GM19023 (cell line): ENCODE measurements around the gene VAV3.
"Not testable (repeated sequence)": the region's sequence is repeated elsewhere in the genome, so short reads cannot be mapped to it uniquely, and the experiment has no call there.

ENCODE experiments used
- ATAC-seq: cut with Tn5 transposase; IDR thresholded peaks from one replicate; pipeline ENCODE4 v1.9.1; 2021; ENCODE audit warnings: mild to moderate bottlenecking, moderate library complexity; ENCODE audit not compliant: unreplicated experiment

The VAV3 gene

DNA sequence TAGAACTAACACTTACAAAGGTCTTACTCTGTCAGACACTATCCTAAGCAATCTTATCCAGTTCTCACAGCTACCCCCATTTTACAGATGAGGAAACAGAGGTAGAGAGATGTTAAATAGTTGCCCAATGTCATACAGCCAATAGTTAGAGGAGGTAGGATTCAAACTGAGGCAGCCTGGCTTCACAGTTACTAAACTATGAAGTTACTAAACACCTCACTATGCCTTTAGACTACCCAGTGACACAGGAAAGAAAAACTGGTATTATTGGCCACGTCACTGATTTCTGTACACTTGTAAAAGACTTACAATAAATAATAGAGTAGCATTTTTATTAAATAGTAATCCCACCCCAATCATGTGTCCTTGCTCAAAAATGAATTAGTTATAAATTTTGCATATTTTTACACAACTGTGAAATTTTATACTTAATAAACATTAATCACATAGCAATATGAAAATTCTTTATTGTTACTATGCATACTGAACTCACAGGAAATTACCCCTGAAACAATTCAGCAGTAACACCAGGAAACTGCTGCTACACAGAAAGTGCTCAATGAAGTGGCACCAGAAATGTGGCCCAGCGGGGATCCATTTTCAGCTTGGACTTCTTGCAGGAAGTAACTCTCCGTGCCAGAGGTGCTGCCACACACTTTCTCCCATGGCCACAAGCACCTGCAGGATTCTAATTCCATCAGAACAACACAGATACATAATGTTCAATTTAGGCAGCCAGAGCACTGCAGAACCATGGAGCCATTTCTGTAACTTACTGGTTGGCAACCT lies 69.4 kb downstream of the VAV3 start:
- ATAC-seq = no peak

DNA sequence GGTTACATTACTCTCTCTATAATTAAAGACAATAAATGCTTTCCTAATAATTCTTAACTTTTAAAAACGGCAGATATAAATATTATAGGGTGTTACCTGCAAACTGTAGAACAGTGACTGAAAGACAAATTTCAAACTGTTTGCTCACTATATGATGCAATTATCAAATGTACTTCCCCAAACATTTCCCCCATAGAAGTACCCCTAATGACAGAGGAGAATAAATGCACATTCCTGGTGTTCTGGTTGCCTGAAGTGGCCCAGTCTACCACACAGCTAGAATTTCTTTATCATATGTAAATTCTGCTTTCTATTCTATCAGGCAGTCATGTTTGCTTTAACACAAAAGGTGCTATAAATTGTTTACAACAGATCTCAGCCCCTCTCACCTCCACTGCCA lies 70.4 kb downstream of the VAV3 start:
- ATAC-seq = no peak

DNA sequence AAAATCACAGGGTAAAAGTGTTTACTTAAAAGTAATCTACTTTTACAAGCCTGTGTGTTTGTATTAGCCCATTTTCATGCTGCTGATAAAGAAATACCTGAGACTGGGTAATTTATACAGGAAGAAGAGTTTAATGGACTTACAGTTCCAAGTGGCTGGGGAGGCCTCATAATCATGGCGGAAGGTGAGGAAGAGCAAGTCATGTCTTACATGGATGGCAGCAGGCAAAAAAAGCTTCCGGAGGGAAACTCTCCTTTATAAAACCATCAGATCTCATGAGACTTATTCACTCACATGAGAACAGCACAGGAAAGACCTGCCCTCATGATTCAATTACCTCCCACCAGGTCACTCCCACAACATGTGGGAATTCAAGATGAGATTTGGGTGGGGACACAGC lies 71.6 kb downstream of the VAV3 start:
- not testable (repeated sequence) for ATAC-seq

DNA sequence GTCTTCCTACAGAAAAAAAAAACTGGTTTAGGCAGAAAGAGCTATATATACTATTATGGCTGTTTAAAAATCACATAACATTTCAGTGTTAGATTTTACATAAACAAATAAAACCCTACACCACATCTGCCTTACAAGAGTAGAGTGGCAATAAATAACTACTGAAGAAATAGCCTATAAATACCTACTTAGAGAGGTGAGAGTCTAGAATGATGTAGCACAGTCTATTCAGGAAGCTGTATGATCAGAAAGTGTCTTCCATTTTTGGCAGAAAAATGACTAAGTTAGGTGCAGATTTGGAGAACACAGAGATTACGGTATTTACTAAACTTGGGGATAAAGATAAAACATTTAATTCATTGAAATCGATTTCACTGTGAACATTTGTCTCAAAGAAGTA lies 75.5 kb downstream of the VAV3 start:
- no peak for ATAC-seq

DNA sequence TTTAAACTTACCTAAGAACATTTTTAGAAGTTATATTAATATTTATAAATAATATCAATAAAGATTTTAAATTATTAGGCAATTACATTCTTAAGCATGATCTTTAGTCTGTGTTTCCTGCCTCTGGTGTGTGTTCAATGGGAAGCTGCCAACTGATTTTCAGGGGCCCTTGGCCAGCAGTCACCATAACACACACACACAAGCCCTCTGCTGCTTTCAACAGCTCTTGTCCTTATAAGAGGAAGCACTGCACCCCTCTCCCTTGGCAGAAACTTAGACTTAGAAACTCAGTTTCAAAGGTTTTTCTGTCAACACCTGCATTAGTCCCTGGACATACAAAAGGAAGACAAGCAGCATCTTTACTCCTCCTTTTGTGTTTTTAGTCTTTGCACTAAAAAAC lies 81.4 kb downstream of the VAV3 start:
- ATAC-seq = no peak

DNA sequence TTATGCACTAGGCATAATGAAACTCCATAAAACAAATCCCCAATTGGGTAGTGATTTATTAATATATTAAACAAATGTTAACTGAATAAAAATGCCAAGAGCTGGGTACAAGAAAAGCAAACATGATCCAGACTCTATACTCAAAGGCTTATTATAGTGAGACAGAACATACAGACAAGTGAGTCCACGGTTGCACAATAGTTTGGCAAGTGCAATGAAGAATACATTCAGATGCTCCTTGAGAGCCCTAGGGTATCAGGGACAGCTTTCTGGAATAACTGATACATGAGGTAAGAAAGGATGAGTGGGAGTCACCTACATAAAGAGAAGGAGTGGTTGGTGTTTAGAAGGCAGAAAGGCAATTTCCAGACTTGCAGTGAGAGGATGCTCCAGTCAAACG lies 85.1 kb downstream of the VAV3 start:
- no peak for ATAC-seq

DNA sequence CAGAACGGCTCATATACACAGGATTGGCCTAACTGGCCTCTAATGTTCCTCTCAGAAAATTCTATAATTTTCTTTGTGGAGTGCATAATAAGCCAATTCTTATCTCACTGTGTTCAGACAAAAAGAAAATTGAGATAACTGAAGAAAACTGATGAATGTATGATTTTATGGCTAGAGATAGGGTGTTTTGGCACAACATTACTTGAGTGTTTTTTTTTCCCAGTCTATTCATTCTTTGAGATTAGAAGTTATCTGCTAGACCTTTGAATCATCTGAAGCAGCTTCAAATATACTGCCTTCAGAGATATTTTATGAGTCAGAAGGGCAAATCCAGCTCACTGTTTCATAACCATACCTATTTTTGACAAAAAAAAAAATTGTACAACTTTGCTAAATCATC lies 85.6 kb downstream of the VAV3 start:
- ATAC-seq = no peak

DNA sequence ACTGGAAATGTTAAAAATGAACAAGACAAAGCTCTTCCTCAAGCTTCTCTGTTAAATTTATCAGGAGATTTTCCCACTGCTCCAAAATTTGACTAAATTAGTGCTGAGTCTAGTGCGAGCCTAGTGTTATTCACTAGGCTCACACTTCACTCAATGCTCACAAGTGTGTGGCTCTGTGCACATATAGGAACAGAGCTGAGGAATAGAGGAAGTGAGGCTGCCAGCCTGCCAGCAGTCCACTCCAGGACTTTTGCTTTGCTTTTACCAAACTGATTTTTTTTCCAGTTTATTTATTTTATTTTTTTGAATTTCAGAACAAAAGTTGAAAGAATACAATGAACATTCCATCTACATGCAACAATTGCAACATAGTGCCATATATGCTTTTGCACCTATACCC lies 87.2 kb downstream of the VAV3 start:
- no peak for ATAC-seq

DNA sequence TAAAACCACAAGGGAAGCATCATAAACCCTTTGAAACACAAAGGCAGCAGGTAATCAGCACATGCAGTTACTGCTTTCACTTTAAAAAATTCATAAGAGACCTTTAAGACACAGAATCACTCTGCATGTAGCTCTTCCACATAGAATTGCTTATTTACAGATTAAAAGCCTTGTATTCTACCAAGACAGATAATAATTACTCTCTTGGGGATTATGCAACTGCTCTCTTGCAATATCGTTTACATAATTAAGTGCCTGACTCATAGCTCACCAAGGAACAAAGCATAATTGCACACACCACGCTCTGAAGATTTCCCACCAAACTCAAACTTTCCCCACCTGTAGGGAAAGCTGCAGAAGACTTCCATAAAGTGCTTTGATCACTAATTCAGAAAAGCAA lies 87.9 kb downstream of the VAV3 start:
- ATAC-seq = no peak

DNA sequence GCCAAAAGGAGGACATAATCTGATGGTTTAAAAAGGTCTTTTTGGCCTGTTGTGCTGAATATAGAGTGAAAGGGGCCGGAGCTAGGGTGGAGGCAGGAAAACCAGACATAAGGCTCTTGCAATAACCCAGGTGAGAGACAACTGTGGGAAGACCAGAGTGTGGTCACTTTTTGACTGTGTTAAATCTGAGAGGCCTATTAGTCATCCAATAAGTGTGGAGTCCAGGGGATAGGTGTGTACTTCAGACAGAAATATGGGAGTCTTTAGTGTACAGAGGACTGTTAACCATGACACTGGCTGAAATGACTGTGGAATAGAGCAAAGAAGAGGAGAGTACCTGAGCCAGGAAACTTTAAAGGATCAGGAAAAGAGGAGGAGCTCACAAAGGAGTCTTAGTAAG lies 89.3 kb downstream of the VAV3 start:
- no peak for ATAC-seq

DNA sequence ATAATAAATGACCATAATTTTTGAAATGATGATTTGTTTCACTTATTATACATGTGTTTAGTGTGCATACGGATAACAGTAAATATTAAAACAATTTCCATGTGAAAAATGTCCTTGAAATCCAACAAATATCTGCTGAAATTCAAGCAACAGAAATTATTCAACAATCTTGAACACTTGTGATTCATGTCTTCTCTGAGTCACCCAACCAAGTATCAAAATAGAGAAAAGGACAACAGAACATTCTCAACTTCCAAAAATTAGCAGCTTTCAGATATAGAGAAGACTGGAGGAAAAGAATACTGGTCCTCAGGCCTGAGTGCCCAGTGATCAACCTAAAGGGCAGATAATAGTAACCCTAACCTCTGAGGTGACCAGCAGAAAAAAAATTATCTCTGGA lies 90.8 kb downstream of the VAV3 start:
- no peak for ATAC-seq

DNA sequence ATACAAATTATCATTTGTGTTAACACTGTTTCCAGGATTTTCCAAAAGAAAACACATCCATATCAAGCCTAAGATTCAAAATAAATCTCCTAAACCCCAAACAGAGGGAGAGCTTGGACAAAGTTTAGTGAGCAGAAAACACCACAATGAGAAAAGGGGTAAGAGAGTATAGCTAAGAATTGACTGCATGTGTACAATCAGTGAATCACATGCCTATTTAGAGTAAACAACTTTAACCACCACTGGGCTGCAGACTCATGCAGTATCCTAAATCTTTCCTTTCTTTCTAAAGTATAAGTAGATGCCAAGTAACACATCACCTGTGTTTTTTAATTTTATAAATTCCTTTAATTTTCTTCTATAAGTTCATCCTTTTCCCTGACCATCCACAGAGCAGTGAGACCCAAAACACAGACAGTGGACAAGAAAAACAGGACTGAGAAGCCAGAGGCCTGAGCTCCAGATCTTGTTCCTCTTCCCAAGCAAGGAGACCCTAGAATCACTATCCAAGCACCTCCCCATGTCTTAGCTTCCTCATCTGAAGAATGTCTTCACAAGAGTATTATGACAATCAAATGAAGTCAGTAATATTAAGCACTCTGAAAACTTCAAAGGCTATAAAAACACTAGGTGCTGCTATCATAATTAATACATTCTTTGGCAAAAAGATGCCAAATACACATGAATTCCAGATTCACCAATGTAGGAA lies 93.1 kb downstream of the VAV3 start:
- ATAC-seq = no peak

DNA sequence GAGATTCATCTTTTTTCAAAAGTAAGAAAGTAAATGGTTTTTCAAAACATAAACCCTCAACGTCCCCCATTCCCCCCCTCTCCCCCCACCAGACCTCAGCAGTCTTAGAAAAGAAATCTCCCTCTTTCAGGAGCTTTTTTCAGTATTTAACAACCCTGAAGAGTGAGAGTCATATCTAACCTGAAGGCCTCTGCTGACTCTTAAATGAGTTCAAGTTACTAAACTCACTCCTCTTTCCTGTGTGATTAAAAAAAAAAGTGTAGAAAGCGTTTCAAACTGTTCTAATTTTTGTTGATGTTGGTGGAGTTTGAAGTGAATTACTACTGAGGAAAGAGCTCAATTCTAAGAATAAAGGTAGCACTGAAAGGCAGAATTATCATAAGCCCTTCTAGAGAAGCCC lies 93.7 kb downstream of the VAV3 start:
- ATAC-seq = no peak

DNA sequence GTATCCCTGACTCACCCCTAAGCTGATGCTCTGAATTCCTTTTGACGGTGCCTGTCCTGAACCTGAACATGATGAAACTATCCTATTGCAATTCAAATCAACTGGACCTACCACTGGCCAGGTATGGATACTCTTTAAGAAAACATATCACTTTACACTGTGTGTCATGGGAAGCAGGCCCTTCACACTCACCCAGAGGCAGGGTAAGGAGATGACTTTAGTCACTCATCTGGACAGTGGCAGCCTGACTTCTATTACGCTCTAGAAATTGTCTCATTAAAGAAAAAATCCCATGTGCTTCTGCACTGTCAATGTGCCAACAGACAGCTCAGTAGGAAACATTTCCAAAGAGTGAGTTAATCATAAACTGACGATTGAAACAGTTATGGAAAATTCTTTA lies 94.3 kb downstream of the VAV3 start:
- no peak for ATAC-seq

DNA sequence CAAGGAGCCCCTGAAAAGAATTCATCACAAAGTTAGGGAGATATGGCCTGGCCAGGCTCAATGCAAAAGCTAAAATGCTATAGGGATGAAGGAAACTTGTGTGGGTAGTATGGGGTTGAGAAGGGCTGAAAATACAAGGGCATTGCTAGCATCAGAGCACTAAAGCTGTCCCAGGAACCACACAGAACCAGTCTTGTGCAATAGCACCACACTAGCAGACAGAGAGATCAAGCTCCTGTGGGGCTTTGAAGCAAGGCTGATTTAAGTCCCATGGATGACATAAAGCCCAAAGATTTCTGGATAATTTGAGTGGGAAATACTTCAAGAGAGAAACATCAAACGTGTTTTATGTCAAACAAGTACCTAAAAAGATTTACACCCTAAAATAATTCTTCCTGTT lies 97.1 kb downstream of the VAV3 start:
- ATAC-seq = no peak

DNA sequence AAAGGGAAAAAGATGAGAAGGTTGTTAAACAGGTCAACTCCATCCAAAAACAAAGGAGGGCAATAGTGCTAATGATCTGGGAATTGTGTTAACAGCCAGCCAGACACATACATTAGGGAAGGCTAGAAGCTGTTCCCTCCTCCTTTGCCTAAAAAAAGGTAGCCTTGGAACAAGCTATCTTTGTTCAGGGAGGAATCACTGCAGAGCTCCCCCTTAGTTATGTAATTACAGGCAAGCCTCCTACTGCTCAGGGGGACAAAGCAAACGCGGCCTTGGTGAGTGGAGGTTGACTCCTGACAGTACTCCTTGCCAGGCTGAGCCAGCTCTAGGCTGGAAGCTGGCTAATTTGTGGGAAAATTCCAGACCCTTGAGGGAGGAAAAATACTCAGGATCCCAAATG lies 97.6 kb downstream of the VAV3 start:
- ATAC-seq = no peak

DNA sequence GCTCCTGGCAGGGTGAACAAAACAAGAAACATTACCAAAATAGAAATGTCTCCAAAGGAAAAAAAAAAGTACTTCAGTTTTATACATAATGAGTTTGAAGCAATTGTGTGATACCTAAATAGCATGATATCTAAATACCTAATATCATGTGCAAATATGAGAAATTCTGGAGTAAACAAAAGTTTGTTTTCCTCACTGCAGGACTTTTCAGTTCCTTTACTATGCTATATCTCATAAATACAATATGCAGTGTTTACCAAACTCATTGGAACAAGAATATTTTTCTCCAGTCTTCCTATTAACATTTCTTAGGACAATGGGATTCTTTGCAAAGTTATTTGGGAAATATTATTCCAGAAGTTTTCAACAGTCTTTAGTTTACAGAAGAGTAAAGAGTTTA lies 98.1 kb downstream of the VAV3 start:
- no peak for ATAC-seq

DNA sequence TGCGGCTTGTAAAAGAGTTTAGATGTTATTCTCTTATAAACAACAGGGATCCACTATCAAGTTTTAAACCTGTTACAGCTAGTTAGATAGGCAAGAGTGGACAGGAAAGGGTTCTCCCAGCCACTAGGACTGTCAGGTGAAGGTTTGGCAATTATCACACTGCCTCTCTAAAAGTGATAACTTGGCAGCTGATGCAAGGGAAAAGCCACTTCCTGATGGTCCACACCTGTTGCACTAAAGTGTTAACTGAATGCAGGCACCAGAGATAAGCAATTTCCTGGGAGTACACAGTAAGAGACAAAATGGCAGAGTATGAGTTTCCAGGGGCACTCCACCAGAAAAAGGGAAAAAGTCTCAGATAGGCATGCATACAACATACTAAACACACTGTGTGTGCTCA lies 99.4 kb downstream of the VAV3 start:
- no peak for ATAC-seq

DNA sequence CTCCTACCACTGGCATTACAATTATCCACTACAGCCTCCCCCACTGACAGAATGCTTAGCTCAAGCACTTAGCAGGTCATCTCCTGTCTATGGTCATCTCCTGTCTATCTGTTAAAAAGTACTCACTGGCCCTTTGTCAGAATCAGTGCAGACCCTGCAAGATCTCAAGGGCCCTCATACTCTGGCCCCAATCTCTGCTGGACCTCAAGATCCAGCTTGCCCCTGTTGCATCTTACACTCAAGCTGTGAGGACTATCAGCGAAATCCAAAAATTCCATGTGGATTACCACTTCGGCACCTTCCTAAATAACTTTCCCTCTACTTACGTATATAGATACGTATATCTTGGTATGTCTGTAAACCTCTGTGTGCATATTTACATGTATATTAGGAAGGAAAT lies 101.6 kb downstream of the VAV3 start:
- no peak for ATAC-seq

DNA sequence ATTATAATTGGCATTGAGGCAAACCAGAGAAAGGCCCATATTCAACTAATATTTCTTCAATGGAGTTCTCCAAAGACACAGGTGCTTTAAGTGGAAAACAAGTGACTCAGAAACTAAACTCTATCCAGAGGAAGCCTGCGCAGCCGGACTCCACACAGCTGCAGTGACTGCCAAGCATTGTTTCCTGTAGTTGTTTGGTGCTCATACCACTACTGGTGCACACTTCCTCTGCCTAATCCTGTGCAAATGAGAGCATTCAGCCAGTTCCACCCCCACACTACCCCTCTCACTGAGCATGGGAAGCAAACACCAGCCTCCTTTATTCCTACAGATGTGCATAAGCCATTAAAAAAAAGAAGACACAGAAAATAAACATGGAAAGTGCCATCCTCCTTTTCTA lies 102.9 kb downstream of the VAV3 start:
- no peak for ATAC-seq

DNA sequence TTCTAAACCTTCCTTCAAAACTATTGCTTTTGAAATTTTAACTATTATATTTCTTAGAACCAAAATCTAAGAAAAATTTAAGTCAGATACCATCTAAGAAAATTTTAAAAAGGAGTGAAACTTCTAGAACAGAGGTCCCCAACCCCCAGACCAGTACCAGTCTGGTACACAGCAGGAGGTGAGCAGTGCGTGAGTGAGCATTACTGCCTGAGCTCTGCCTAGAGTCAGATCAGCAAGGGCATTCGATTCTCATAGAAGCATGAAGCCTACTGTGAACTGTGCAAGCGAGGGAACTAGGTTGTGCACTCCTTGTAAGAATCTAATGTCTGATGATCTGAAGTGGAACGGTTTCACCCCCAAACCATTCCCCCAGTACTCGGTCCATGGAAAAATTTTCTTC lies 106.7 kb downstream of the VAV3 start:
- no peak for ATAC-seq

DNA sequence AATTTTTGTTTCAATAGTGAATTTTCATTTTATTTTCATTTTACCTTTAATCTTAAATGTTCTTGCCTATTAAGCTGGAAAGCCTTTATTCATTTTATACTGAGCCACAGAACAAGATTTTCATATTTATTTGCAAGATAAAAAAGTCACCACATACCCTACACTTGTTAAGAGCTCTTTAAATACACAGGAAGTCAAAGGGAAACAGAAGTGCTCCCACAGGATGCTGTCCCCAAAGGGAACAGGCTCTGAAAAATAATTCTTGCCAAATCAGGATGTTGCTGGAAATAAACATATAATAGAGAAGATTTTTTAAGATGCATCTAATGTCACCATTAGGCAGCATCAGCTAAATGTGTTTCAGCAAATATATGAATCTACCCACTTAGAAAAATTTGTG lies 113.6 kb downstream of the VAV3 start:
- ATAC-seq = no peak
